HG02981 (cell line): Measurements from ENCODE around the gene BPIFB1.

Experiments
- ATAC-seq: cut with Tn5 transposase; IDR thresholded peaks from one replicate; pipeline ENCODE4 v1.9.1; 2021; ENCODE audit warnings: mild to moderate bottlenecking, moderate library complexity; ENCODE audit not compliant: unreplicated experiment

The BPIFB1 gene

DNA sequence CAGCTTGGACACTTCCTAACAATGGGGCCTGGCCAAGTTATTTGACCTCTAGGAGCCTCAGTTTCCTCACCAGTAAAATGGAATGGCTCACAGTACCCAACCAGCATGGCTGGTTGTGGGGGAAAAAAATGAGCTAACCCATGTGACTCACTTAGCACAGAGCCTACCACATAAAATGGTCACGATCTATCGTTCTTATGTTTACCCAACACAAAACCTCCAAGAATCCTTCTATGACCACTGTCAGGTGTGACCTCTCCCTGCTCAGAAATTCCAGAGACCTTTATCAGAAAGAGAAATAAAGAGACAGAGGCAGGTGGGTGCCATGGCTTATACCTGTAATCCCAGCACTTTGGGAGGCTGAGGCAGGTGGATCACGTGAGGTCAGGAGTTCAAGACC lies 39.4 kb downstream of the BPIFB1 start:
- ATAC-seq, result no peak

DNA sequence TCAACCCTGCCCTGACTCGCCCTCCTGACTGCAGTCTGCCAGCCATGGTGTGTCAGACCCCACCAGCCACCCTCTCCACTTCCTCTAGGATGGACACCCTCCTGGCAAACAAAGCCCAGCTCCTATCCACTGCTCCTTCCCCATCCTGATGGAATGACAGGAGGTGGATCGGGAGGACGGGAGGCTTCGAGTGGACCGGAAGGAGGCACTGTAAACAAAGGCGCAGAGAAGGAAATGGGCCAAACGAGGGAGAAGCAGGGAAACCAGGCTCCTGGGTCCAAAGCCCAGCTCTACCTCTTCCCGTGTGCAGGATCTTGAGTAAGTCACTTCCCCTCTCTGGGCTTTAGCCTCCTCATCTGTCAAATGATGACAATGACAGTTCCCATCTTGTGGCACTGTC lies 40.2 kb downstream of the BPIFB1 start:
- ATAC-seq, result no peak

DNA sequence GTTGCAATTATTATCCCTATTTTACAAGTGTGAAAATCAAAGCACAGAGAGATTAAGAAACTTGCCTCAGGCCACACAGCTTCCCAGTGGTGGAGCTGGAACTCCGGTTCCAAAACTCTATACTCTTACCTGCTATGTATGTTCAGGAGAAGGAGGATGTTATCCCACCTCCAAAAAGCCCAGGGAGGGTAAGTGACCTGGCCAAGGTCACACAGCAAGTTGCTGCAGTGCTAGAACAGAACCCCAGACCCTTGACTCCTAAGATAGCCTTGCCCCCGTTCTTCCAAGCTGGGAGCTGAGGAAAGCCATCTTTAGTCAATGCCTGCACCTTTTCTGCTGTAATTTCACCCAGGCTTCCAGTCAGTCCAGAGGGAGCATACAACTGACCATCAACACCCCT lies 42.3 kb downstream of the BPIFB1 start:
- ATAC-seq, result no peak

DNA sequence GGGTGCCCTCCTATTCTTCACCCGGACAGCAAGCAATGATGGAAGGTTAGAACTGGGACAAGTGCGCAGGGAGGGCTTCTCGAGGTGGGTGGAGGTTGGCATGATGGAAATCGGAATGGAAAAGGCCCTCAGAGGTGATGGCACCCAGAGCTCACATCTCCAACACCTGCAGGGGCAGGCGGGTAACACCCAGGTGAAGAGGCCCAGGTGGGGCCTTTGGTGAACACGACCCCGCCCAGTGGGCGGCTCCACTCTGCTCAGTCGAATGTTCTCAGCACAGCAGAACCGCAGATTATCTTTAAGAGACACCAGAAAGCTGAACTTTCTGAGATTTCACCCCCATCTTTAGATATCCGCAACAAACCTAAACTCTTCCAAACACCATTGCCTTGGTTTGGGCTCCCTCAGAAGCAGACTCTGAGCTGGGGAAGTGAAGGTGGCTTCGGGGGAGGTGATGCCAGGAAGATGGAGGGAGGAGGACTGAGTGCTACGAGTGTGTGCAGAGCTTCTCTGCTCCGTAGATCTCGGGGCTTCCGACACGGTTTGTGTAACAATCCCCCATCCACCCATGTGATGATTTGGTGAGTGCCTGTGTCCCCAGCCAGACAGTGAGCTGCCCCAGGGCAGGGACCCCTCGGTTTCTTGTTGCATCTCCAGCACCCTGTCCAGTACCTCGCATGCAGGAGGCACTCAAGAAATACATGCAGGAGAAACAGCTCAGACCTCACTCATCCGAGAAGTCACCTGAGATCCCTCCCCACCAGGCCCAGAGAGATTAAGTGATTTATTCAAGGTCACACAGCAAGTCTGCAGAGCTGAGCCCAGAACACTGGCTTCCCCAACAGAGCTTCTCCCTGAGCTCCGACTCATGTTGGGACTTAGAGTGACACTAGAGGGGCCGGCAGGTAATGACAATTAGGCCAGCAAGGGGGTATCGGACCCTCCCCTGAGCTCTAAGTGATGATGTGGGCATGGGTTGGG lies 45.4 kb downstream of the BPIFB1 start:
- no peak for ATAC-seq

DNA sequence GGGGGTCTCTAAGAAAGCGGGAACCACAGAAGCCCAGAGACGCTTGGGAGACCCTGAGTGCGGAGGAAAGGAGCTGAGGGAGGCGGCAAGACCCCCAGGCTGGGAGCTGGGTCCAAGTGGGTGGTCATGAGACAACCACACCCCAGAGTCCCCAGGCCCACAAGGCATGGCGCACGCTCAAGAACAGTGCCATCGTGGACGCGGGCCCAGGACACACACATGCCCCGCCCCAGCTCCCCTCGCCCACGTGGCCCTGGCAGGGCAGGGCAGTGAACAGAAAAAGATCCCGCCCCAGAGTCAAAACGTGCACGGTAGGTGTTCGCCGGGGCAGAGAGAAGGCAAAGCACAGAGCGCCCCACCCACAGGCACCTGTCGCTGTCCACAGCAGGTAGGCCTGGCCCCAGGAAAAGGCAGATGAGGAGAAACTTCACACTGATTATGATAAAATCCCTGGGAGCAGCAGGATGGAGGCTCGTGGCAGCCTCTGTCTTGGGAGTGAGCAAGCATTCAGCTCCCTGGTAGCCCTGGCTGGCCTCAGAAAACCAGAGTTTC lies 50.0 kb downstream of the BPIFB1 start:
- ATAC-seq, result no peak

DNA sequence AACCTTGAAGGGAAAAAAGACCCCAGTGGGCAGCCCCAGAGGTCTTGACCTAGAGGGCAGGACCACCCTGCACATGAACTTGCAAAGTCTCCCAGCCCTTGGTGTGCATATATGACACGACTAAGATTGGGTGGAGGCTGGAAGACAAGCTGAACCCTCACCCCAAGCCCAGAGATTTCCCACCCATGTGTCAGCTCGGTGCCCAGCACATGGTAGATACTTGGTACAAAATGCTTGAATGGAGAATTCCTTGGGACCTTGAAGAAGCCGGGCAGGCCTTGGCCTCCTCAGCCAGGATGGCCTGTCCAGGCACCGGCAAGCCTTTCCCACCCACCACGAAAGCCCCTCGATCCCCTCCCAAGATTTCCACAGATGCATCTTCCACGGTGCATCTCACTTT lies 50.6 kb downstream of the BPIFB1 start:
- ATAC-seq, result no peak

DNA sequence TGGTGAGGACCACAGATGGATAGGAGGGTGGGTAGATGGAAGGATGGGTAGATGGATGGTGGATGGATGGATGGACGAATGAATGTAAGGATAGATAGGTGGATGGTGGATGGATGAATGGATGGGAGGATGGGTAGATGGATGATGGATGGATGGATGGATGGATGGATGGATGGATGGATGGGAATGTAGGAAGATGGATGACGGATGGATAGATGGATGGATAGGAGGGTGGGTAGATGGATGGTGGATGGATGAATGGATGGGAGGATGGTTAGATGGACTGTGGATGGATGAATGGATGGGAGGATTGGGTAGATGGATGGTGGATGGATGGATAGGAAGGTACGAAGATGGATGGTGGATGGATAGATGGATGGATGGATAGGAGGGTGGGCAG lies 51.1 kb downstream of the BPIFB1 start:
- no peak for ATAC-seq

DNA sequence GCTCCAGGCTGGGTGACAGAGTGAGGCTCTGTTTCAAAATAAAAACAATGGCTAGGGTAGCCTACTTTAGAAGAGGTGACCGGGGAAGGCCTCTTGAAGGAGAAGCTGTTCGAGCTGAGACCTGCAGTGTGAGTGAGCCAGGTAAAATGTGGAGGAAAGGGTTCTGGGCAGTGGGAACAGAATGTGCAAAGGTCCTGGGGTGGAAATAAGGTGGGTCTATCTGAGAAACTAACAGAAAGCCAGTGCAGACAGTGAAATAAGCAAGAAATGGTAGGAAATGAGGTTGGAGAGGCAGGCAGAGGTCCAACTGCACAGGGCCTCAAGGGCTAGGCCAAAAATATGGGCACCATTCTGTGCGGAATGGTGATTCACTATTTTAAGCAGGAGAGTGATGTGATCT lies 53.4 kb downstream of the BPIFB1 start:
- ATAC-seq, result no peak

DNA sequence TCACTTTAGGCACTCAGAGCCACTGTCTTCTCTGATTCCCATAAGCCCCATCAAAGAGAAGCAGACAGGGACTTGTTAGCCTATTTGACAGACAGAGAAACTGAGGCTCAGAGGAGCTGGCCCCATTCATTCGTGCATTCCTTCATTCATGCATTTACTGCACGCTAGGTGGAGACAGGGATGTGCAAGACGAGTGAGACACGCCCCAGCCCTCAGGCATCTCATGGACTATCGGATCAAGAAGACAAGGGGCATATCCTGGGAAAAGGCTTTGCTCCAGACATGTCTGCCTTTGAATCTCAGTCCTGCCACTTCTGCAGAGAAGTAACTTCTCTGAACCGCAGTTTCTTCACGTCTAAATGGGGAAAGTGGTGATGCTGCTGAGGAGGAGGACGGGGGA lies 54.1 kb downstream of the BPIFB1 start:
- no peak for ATAC-seq

DNA sequence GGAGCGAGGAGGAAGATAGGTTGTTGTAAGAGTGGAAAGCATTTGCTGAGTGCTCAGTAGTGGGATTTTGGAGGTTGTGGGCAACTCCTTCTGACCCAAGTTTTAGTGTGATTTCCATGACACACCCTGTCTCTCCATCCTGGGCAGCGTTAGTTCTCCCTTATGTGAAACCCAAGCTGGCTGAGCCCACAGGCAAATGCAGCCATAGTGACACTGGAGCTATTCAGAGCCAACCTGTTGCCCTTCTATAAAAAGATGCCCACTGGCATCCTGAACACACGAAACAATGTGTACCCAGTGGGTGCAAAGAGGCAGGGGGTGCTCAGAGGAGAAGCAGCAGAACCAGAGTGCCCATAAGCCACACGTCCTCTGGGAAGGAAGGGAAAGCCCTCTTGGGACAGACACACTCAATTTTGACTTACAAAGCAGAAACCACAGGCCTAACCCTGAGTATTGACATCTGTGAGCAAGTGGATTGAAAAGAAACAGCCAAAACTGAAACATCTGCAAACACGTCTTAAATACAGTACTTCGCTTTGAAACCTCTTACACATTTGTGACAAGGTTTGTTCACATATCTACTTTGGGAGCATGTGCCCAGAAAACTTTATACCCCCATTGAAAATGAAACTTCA lies 54.6 kb downstream of the BPIFB1 start:
- ATAC-seq, result no peak

DNA sequence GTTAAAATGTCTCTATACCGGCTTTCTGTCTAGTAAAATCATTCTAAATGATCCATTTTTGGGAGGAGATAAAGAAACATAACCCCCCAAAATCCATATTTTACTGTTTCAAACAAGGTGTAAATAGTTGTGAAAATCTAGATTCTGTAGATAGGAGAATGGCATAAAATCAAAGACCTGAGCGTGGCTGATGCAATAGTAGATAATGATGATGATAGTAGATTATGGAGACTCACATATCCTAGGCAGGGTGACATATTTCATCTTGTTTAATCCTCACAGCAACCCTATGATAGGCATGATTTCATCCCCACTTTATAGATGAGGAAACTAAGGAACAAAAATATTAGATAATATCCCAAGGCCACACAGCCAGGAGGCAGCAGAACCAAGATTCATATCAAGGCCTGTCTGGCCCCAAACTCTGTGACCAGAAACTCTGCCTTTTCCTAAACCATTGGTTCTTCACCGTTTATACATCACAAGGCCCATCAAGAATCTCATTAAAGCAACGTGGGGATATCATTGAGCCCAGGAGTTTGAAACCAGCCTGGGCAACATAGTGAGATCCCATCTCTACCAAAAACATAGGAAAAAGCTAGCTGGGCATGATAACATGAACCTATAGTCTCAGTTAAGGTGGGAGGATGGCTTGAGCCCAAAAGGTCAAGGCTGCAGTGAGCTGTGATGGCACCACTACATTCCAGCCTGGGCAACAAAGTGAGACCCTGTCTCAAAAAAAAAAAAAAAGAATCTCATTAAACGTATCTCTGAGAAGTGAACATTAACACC lies 55.6 kb downstream of the BPIFB1 start:
- no peak for ATAC-seq

DNA sequence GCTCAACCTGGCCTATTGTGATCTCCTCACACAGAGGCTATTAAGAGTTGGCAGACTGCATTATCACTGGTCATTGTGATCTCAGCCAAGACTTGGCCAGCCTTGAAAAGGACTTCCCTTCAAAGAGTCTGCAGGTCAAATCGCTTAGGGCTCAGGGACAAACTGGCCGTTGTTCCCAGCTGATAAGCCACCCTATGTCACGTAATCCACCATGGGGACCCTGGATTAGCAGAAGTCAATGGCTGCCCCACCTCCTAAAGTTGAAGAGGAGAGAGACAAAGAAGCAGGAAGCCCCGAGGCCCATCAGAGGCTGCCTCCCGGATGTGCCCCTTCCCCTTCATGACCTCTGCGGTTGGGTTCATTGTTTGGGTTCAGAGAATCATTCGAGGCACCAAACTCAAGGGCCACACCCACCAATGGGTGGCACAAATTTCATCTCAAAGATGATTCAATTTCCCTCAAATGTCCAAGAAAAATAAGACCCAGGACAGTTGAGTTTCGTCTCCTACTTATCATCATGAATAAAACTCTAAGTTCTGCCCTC lies 56.6 kb downstream of the BPIFB1 start:
- no peak for ATAC-seq

DNA sequence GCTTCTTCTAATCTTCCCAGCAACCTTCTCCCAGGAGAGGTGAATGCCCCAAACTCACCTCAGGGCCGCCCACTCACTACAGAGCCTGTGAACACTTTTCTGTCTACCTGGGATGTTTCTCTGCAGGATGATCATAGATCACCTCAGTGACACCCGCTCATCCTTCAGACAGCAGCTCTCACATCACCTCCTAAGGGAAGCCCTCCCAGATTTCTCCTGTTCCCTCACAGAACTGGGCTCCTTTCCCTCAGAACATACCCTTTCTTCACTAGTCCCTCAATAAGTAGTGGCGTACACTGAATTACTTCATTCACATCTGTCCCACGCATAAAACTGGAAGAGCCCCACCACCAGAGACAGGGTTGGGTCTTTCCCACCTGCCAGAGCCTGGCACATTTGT lies 60.5 kb downstream of the BPIFB1 start:
- ATAC-seq, result no peak

DNA sequence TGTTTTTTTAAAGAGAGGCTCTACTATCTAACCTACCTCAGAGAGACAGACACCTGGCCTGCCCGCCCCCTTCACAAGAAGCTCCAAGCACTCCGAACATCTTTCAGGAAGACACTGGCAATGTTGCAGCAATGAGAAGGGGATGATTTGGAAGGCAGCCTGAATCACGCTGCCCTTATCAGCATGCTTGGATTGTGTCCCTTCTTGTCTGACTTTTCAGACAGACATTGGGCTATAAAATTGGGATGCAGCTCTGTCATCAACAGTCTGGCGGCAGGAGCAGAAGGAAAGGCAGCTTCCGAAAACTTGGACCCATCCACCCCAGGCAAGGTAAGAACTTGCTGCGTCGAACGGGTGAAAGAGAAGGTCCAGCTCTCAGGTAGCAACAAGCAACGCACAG lies 62.3 kb downstream of the BPIFB1 start:
- ATAC-seq, result no peak

DNA sequence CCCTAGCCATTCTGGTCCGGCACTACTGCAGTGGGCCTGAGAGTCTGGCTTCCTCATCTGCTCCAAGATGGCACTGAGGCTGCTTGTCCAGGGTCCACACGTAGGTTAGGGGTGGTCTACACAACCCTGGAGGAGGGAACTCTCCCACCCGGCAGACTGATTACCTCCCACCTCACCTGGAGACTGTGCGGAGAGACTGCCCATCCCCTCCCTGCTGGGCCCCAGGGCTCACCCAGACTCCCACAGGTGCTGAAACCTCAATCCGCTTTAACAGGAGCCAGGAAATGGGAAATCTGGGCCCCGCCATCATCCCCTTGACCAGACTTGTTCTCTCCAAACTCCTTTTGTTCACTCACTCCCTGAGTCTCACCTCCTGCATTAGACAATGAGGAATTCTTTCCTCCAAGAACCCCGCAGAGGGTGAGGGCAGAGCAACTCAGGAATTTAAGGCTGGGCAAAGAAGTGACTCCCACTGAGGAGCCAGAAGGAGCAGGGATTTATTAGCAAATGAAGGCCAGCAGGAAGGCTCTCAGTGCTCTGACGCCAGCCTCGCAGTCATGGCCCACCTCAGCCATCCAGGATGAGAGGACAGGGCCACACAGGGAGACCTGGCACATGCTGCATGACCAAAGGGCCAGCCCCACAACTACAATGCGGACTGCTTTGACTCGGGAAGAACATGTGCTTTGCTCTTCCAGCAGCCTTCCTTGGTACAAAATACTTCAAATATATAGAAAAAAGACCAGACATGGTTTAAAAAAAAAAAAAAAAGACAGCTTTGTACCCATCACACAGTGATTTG lies 65.3 kb downstream of the BPIFB1 start:
- ATAC-seq, result no peak

DNA sequence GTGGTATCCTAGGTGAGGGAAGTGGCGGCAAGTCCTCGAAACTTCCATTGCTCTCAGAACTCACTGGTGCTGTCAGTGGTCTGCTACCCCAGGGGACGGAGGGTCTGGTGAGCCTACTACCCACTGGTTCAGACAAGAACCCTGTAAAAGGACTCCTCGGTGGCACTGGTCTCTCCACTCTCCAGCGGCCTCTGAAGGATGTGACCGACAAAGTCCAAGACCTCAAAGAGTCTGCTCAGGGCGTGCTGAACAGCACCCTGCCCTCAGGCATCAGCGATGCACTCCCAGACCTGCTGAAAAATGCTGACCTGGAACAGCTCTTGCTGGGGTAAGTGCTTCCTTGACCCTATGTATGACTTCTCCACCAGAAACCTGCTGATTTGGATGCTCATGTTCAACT lies 66.5 kb downstream of the BPIFB1 start:
- no peak for ATAC-seq

DNA sequence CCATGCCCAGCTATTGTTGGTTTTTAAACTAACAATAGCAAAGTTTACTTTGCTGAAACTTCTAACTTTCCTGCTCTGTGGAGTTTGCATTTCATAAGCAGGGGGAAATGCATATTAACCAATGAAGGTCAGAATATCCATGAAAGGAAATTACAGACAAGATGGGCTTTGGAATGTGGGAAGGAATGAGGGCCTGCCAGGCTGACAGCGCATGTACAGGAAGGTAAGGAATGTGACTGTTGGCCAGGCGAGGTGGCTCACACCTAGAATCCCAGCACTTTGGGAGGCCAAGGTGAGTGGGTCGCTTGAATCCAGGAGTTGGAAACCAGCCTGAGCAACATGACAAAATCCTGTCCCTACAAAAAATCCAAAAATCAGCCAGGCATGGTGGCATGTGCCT lies 68.7 kb downstream of the BPIFB1 start:
- ATAC-seq, result no peak

DNA sequence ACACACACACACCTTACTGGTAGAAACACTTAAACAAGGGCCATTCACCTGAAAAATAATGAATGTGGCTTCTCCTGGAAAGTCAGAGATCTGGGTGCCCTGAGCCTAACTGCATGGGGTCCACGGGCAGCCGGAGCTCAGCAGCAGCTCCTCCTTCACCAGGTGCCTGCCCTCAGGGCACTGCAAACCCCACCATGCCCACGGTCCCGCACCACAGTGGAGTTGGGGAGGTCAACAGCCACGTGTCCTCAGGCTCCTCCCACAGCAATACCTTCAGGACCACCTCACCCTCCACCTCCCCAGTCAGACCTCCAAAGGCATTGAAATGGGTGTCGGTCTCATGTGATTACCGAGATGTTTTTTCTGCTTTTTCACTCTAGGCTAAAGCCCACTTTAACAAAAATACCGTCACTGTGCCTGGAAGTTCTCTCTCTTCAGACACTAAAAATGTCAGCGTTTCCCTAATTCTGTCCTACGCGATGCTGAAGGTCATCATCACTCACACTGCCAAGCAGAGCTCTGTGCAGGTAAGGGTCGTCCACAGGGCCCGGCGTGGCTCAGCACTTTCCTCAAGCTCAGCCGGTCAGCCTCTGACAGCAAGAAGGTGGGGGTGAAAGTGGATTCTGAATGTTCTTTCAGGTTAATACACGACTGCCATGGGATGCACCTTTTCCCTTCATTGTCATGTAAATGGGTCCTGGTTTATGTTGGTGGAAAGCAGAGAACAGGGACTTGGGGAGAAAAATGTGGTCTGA lies 69.4 kb downstream of the BPIFB1 start:
- ATAC-seq, result no peak

DNA sequence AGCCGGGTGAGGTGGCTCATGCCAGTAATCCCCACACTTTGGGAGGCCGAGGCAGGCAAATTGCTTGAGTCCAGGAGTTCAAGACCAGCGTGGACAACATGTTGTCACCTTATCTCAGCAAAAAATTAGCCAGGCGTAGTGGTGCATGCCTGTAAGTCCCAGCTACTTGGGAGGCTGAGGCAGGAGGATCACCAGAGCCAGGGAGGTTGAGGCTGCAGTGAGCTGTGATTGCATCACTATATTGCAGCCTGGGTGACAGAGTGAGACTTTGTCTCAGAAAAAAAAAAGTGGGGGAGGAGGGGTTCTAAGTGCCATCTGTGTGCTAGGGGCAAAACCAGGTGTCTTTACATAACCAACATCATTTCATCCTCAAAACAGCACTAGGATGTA lies 70.0 kb downstream of the BPIFB1 start:
- no peak for ATAC-seq
